Measurements from ENCODE around the gene ZBTB48. TPM values are rescaled to one million over a fixed set of nuclear protein-coding genes. Genes with fewer than 3 reads are reported as not detected.

The ZBTB48 gene
- total RNA-seq, 1 donor from 2014 or later, result 19.9 TPM

DNA sequence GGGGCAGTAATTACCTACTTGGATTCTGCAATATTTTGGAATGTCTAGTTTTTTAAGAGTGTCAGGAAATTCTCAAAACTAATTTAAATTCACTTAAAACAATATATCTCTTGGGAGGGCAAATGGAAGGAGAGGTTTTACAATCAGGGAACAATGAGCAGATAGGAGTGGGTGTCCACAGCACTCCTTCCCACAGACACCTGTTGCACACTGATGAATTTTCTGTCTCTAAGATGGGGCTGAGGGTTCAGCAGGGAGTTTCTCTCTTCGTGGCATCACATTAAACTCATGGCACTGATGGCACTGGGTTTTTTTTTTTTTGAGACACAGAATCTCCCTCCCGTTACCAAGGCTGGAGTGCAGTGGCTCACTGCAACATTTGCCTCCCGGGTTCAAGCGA, 39.3 kb downstream of the ZBTB48 start:
- peaks cover 16% of the 10 kb centered on the region for H3K36me3 Mint-ChIP-seq (ENCODE audit: low read depth)
- H3K27me3 Mint-ChIP-seq (ENCODE audit: low read depth), result no peaks in the 10 kb centered on the region
- no peak overlapping the region for H3K4me3 Mint-ChIP-seq (ENCODE audit: unreplicated experiment)
- TF ChIP-seq, protein P1, sequence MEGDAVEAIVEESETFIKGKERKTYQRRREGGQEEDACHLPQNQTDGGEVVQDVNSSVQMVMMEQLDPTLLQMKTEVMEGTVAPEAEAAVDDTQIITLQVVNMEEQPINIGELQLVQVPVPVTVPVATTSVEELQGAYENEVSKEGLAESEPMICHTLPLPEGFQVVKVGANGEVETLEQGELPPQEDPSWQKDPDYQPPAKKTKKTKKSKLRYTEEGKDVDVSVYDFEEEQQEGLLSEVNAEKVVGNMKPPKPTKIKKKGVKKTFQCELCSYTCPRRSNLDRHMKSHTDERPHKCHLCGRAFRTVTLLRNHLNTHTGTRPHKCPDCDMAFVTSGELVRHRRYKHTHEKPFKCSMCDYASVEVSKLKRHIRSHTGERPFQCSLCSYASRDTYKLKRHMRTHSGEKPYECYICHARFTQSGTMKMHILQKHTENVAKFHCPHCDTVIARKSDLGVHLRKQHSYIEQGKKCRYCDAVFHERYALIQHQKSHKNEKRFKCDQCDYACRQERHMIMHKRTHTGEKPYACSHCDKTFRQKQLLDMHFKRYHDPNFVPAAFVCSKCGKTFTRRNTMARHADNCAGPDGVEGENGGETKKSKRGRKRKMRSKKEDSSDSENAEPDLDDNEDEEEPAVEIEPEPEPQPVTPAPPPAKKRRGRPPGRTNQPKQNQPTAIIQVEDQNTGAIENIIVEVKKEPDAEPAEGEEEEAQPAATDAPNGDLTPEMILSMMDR (IDR thresholded peaks at IDR 0.05), result no peak
- peaks cover 16% of the 10 kb centered on the region for H3K4me1 Mint-ChIP-seq (ENCODE audit: low read depth)
- H3K27ac Mint-ChIP-seq (ENCODE audit: unreplicated experiment), result no peak overlapping the region
- H3K9me3 Mint-ChIP-seq (ENCODE audit: low read depth), result no peaks in the 10 kb centered on the region
- no peak for DNase-seq (ENCODE audit: low spot score)

DNA sequence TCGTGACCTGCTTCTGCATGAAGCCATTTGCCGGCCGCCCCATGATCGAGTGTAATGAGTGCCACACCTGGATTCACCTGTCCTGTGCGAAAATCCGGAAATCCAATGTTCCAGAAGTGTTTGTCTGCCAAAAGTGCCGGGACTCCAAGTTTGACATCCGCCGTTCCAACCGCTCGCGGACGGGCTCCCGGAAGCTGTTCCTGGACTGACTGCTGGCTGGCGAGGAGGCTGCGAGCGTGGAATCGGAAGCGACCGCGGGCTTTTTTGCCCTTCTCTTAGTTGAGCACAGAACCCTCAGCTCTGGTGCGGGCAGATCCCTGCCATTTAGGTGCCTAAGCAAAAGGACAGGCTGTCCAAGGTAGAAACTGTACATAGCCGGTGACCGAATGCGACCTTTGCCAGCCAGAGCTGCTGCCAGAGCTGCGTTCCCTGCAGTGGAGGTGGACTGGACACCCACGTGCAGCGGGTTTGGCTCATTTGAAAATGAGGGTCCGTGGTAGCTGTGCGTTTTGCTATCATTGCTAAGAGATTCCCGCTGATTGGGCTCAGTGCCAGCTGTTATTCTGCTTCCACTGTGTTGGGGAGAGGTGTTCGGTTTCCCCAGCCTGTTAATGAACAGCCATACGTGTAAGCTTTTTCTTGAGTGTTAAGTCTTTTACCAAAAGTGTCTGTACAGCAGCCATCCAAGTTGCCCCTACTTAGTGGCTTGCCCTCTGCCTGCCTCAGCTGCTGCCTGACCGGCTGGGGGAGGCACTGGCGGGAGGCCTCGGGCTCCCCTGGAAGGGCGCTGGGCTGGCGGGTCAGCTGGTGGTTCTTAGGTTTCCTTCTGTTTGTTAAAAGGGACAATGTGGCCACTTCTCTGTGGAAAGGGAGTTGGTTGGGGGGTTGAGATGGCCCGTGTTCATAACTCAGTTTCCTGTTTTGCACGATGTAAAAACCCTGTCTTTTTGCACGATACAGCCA, 41.9 kb downstream of the ZBTB48 start:
- TF ChIP-seq, protein P1 (IDR thresholded peaks at IDR 0.05), result no peak
- peaks cover 16% of the 10 kb centered on the region for H3K36me3 Mint-ChIP-seq (ENCODE audit: low read depth)
- peak overlapping the region; percentile 27 for H3K27ac Mint-ChIP-seq (ENCODE audit: unreplicated experiment)
- H3K27me3 Mint-ChIP-seq (ENCODE audit: low read depth), result no peaks in the 10 kb centered on the region
- H3K9me3 Mint-ChIP-seq (ENCODE audit: low read depth), result no peaks in the 10 kb centered on the region
- DNase-seq (ENCODE audit: low spot score), result no peak
- peaks cover 18% of the 10 kb centered on the region for H3K4me1 Mint-ChIP-seq (ENCODE audit: low read depth)
- H3K4me3 Mint-ChIP-seq (ENCODE audit: unreplicated experiment), result no peak overlapping the region

DNA sequence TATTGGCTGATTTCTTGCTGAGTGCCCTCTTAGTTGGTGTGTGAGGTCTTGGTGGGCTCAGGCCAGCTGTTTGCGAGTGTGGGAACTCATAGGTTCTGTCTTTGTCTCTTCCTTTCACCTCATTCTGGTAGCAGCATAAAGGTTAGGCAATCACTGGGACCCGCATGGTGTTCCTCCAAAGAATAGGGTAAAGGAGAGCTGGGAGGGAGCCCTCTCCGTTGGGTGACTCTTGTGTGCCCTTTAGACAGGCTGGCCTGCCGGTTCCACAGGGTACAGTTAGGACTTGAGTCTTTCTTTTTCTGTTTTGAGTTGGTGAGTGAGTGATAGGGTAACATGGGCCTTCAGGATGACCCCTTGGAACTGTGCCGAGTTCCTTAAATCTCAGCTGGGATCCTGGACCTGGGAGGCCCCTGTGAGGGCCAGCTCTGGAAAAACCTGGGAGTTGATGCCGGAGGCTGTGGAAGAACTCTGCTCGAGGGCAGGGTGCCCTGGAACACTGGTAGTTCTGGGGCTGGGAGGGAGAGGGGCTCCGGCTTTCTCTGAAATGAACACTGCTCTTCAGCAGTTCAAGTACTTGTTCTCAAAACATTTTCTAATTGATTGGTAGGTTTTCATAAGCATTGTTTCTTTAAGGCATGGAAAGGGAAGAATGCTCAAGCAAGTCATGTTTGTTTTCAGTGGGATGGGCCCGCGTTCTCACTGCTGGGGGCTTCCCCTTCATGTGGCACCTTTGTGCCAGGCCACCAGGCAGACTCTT, 42.8 kb downstream of the ZBTB48 start:
- Mint-ChIP-seq H3K36me3 (ENCODE audit: low read depth) (peaks cover 17% of the 10 kb centered on the region), H3K4me3 (ENCODE audit: unreplicated experiment) (no peak overlapping the region), H3K27me3 (ENCODE audit: low read depth) (no peaks in the 10 kb centered on the region), H3K27ac (ENCODE audit: unreplicated experiment) (peak overlapping the region; percentile 42), H3K9me3 (ENCODE audit: low read depth) (no peaks in the 10 kb centered on the region), H3K4me1 (ENCODE audit: low read depth) (peaks cover 24% of the 10 kb centered on the region)
- DNase-seq (ENCODE audit: low spot score), result no peak
- TF ChIP-seq, protein P1 (IDR thresholded peaks at IDR 0.05), result no peak

DNA sequence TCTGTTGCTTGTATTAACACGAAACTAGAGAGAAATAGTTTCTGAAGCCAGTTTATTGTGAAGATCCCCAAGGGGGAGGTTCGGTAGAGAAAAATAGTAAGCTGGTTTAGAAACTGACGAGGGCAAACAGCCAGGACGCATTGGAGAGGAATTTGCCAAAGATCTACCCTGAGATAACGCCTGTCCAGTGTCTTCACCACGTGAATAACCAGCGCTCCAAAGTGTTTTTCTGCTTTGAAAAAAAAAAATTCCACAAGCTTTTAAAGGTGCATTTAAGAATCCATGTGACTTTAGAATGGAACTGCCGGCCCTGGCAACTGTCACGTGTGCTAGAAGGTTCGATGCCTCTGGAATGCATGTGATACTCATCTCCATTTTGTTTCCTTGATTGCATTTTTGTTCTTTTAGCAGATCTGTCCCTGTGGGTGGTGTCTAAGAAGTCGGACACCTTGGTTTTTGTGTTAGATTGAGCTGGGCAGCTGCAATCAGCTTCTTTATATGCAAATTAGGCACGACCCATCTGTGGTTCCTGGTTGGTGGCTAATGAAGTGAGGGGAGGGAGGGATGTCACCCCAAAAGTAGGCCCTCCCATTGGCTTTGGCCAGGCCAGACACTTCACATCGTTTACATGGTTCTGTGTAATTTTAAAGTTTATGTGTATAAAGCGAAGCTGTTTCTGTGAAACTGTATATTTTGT, 43.6 kb downstream of the ZBTB48 start:
- Mint-ChIP-seq H3K27me3 (ENCODE audit: low read depth) (no peaks in the 10 kb centered on the region), H3K36me3 (ENCODE audit: low read depth) (peaks cover 23% of the 10 kb centered on the region), H3K9me3 (ENCODE audit: low read depth) (no peaks in the 10 kb centered on the region), H3K4me3 (ENCODE audit: unreplicated experiment) (no peak overlapping the region), H3K4me1 (ENCODE audit: low read depth) (peaks cover 26% of the 10 kb centered on the region), H3K27ac (ENCODE audit: unreplicated experiment) (no peak overlapping the region)
- DNase-seq (ENCODE audit: low spot score), result no peak
- TF ChIP-seq, protein P1 (IDR thresholded peaks at IDR 0.05), result no peak
